GM11168 (cell line): ENCODE data around the gene B3GALNT2.
"Not testable (repeated sequence)": the region's sequence is repeated elsewhere in the genome, so short reads cannot be mapped to it uniquely, and the experiment has no call there.

Source experiments
- in situ Hi-C: fragments of 300-500 bp; cut with MboI; formaldehyde crosslinking; loops from one replicate; pipeline ENCODE4 v1.12.0; 2022; ENCODE audit warnings: low sequenced_read_pairs; ENCODE audit not compliant: unreplicated experiment

B3GALNT2 gene

GRCh38 chr1:235504494-235505222 lies 406 bp upstream of the B3GALNT2 start:
- in situ Hi-C loops = no loop called here

DNA sequence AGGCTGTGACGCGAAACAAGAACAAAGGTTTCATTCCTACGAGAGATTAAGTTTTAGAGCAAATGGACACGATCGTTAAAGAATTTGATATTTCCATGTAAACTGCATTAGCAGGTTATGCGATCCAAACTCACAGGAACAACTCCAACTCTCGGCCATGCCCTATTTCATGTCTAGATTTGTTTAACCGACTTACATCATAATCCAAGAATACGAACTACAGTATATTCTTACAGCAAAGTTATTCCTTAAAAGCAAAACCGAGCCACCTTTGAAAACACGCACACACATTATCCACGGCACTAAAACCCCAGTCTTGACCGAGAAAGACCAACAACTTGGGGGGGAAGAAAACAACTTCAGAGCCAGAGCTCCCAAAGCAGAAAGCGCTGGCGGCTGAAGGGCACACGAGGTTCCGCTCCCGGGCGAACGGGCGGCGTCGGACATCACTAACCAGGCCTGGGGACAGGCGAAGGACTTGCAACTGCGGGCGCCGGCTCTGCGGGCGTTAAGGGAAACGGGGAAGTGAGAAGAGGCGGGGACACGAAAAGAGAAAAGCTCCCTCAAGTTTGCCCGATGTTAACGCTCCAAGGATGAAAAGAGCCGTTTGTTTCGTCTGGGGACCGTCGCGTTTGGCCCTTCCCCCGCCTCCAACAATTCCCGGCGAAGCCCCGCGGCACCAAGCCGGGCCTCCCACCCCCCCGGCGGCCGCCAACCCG lies 690 bp downstream of the B3GALNT2 start:
- in situ Hi-C loops = no loop called here

GRCh38 chr1:235502601-235503402 lies 1.4 kb downstream of the B3GALNT2 start:
- in situ Hi-C loops = no loop called here

DNA sequence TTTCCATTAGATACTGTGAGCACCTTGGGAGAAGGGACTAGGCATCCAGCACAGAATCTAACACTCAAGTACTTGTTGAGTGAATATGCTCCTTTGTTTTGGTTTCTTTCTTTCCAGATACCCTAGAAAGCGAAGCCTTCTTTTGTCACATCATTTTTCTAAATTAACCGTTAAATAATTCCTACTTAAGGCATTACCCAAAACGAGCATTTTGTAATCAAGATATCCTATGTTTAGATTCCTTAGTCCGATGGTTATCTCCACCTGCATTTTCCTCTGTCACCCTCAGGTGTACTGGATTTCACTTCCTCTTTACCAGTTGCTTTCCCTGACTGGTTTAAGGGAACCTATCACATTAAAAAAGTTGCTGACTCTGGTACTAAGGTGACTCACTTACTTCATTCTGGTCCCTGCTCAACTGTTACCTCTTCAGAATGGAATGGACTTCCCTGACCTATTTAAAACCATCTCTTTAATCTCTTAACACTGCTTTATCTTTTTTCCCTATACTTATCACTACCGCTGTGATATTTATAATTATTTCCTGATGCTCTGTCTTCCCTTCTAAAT lies 3.2 kb downstream of the B3GALNT2 start:
- in situ Hi-C loops = no loop called here

GRCh38 chr1:235495551-235495950 lies 8.7 kb downstream of the B3GALNT2 start:
- in situ Hi-C loops = no loop called here

DNA sequence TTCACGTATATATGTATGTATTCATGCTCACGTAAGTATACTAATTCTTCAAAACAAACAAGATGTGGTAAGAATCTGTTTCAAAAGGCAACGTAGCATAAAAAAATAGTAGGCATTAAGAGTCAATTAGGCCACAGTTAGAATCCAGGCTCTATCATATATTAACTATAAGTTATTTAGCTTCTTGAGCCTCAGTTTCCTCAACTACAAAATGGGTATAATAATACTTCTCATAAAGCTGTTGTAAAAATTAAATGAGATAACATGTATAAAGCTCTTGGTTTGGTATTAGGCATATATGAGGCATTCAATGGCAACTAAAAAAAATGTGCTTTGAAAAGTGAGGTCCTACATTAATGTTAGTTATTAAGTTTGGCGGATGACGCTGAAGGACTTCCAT lies 9.2 kb downstream of the B3GALNT2 start:
- in situ Hi-C loops = no loop called here

GRCh38 chr1:235494531-235494930 lies 9.7 kb downstream of the B3GALNT2 start:
- in situ Hi-C loops = no loop called here

DNA sequence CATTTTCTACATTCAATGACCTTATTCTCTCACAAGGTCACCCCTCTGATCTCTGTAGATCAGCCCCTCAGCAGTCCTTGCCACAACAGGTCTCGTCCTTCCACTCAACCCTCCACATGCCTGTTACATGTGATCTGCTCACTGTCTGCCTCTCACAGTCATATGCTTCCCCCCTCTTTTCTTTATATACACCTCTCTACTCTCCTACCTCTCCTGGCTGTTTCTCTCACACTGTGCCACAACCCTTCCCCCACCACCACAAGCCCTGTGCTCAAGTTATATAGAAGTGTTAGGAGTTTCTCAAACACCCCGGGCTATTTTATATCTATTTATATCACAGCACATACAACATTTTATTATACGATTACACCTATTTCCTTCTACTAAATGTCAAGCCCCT lies 12.6 kb downstream of the B3GALNT2 start:
- in situ Hi-C loops = no loop called here

DNA sequence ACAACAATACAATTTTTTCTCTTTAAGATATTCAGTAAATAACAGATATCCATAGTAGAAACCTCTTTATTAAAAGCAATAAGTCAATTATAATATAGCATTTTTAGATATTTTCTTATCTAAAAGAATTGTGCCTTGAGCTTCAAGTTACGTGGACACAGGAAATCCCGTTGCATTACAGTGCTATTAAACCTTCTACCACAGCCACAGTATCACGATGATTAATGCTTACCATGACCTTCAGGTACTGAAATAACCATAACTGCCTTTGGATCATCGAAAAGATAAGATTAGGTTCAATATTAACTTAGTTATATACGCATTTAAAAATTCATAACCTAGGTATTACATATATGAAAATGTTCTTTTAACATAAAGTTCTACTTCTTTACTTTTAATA lies 17.9 kb downstream of the B3GALNT2 start:
- in situ Hi-C loops = no loop called here

GRCh38 chr1:235485558-235485957 lies 18.7 kb downstream of the B3GALNT2 start:
- in situ Hi-C loops = no loop called here

DNA sequence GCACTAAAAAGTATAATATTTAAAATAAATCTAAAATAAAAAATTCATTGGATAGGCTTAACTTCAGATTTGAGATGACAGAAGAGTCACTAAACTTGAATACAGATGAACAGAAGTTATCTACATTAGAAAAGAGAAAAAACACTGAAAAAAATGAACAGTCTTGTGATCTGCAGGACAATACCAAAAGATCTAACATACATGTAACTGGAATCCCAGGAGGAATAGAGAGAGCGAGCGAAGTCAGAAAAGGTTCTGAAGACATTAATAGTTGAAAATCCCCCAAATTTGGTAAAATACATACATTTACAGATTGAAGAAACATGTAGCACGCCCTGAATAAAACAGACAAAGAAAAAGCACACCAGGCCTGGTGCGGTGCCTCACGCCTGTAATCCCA lies 21.2 kb downstream of the B3GALNT2 start:
- in situ Hi-C loops = no loop called here

GRCh38 chr1:235473806-235474205 lies 30.4 kb downstream of the B3GALNT2 start:
- in situ Hi-C loops = no loop called here

DNA sequence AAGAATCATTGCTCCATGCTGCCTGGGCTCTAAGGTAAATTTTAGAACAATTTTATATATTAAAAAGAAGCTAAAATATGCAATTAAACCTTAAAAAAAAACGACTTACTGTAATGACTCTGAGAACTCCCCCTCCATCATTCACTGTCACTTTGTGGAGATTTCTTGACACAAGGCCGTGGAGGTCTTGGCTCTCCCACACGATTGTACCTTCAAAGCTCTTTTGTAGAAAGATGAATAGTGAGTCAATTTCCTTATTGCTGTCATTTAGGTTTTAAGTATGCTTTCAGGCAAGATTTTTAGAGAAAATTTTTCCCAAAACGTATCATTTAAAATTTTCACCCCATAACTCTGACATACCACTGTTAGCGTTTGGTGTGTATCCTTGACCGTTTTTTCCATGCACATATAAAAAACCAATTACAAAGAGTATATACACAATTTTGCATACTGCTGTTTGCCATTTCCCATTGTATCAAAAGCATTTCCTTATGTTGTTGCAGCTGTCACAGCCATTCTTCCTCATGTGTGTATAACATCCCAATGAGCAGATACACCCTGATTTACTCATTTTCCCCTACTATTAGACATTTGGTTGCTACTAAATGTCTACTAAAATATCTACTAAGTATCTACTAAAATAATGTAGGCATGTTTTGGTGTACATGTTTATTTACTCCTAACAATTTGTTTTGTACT lies 33.4 kb downstream of the B3GALNT2 start:
- in situ Hi-C loops = no loop called here

DNA sequence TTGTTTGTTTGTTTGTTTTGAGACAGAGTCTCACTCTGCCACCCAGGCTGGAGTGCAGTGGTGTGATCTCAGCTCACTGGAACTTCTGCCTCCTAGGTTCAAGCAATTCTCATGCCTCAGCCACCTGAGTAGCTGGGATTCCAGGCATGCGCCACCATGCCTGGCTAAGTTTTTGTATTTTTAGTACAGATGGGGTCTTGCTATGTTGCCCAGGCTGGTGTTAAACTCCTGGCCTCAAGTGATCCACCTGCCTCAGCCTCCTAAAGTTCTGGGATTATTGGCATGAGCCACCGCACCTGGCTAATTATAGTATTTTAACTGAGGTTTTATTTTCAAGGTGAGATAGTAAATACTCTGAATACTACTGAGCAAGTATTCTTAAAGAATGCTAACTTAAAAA lies 34.4 kb downstream of the B3GALNT2 start:
- in situ Hi-C loops = not testable (repeated sequence)

DNA sequence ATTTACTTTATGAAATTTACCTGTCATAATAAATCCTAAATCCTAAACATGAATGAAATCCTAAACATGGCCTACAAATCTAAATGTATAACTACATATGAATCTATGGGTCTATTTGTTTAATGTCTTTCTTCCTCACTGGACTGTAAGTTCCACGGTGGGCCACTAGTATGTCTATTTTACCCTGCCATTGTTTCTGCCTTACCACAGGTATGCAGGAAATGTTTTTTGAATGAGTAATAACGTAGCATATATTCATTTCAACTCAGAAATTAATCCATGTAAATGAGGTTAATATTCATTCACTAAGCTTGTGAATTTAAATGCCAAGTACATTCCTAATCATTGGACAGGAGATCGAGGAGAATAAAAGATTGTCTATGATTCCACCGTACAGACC lies 35.3 kb downstream of the B3GALNT2 start:
- in situ Hi-C loops = no loop called here

- in situ Hi-C loops = no loop called here
Measured at GRCh38 chr1:235468004-235468403, 36.2 kb downstream of the B3GALNT2 start.

GRCh38 chr1:235465066-235465465 lies 39.2 kb downstream of the B3GALNT2 start:
- in situ Hi-C loops = no loop called here

DNA sequence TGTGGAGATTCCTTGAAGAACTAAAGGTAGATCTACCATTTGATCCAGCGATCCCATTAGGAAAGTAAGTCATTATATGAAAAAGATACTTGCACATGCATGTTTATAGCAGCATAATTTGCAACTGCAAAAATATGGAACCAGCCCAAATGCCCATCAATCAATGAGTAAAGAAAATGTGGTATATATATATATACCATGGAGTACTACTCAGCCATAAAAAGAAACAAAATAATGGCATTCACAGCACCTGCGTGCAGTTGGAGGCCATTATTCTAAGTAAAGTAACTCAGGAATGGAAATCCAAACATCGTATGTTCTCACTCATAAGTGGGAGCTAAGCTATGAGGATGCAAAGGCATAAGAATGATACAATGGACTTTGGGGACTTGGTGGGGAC lies 41.4 kb downstream of the B3GALNT2 start:
- in situ Hi-C loops = not testable (repeated sequence)

GRCh38 chr1:235461954-235462353 lies 42.3 kb downstream of the B3GALNT2 start:
- in situ Hi-C loops = no loop called here

DNA sequence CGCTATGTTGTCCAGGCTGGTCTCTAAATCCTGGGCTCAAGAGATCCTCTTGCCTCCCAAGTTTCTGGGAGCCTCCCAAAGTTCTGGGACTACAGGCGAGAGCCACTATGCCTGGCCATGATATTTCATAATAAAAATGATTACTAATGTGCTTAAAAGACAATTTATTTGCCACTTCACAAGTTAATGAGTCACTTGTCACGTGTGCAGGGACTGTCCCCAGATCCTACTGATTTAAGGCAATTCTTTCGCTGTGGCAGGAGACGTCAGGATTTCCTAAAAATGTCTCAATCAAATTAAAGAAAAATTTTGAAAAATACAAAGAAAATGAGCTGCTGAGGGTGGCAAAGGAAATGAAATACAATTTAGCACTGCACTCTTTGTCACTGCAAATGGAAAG lies 43.5 kb downstream of the B3GALNT2 start:
- in situ Hi-C loops = no loop called here
